Stimulated activated memory B cell treated with anti-CD40 and anti-IgM and Interleukin-4, amounts not matched to agents 10 μg/mL and 1 μg/mL and 100 μg/mL, for 72 hours (primary cell): Measurements from ENCODE around the gene RBPJ.

Experiments used
- ATAC-seq: fragments of 150-1000 bp; cut with Tn5 transposase; 2 replicates; pipeline ENCODE4 v1.10.0; 2021
- H3K27ac Mint-ChIP-seq: one replicate; pipeline ENCODE4 v1.8.0; 2022; ENCODE audit warnings: mild to moderate bottlenecking, mixed read lengths
- H3K27me3 Mint-ChIP-seq: one replicate; pipeline ENCODE4 v1.8.0; 2022; ENCODE audit warnings: mixed read lengths
- H3K36me3 Mint-ChIP-seq: one replicate; pipeline ENCODE4 v1.8.0; 2022; ENCODE audit warnings: mixed read lengths
- H3K4me1 Mint-ChIP-seq: one replicate; pipeline ENCODE4 v1.8.0; 2022; ENCODE audit warnings: mixed read lengths
- H3K4me3 Mint-ChIP-seq: one replicate; pipeline ENCODE4 v1.8.0; 2022; ENCODE audit warnings: mild to moderate bottlenecking, moderate library complexity, mixed read lengths
- H3K9me3 Mint-ChIP-seq: one replicate; pipeline ENCODE4 v1.8.0; 2022; ENCODE audit warnings: mixed read lengths

Gene RBPJ

GRCh38 chr4:26402458-26402857 is 81.6 kb downstream of the RBPJ start:
- peak overlapping the region; percentile 27 for H3K27ac Mint-ChIP-seq
- no peaks in the 10 kb centered on the region for H3K27me3 Mint-ChIP-seq
- peaks cover 53% of the 10 kb centered on the region for H3K36me3 Mint-ChIP-seq

DNA sequence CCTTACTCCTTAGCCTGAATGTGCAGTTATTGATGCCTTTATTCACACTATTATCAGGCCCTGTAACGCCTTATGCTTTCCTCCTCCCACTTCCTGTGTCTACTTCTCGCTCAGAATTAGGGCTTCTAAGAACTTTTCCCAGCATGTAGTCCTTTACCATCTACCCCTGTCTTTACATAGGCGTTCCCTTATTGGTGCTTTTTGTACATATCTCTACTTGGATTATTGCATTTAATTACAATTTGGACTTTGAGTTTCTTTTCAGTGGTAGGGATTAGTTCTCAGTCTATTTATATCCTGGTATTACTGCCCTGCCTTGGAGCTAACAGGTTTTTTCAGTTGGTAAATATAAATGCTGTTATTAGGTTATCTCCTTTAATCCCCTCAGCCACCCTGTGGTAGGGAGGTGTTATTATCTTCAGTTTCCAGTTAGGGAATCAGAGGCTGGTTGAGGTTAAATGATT is 84.0 kb downstream of the RBPJ start:
- Mint-ChIP-seq H3K4me3 (no peak overlapping the region), H3K27me3 (no peaks in the 10 kb centered on the region), H3K9me3 (peaks cover 11% of the 10 kb centered on the region), H3K4me1 (peaks cover 17% of the 10 kb centered on the region), H3K36me3 (peaks cover 43% of the 10 kb centered on the region), H3K27ac (no peak overlapping the region)
- ATAC-seq, result no peak

More at GRCh38 chr4:26402458-26402857, 81.6 kb downstream of the RBPJ start:
- Mint-ChIP-seq H3K4me3 (no peak overlapping the region), H3K4me1 (peaks cover 17% of the 10 kb centered on the region), H3K9me3 (peaks cover 11% of the 10 kb centered on the region)
- no peak for ATAC-seq

DNA sequence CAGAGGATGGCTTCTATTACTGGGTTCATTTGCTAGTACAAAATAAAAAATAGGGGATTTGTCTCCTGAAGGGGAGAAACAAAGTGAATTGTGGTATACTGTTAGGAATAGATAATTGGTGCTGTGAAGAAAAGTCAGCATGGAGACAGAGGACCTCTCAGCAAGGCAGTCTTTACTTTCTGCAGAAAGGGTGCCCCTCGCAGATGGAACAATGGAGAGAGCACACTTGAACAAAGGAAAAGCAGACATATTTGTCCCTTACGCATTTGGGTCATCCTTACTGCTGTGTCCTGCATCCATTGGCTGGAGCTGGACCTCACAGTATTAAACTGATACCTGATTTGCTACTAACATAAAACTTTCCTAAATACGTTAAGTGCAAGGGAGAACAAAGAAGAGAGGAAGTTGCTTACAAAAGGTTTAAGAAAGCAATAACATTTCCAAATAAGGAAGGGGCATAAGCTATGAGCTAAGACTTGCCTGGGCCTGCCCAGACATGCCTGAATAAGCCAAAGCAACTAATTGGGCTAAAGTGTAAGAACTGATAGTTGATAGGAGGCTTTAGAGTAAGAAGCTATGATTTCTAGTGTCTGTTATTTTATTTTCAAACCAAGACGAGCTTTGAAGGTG is 85.6 kb downstream of the RBPJ start:
- peaks cover 11% of the 10 kb centered on the region for H3K9me3 Mint-ChIP-seq
- no peak overlapping the region for H3K4me3 Mint-ChIP-seq
- H3K4me1 Mint-ChIP-seq, result peaks cover 17% of the 10 kb centered on the region
- no peaks in the 10 kb centered on the region for H3K27me3 Mint-ChIP-seq
- no peak overlapping the region for H3K27ac Mint-ChIP-seq
- H3K36me3 Mint-ChIP-seq, result peaks cover 43% of the 10 kb centered on the region
- no peak for ATAC-seq

DNA sequence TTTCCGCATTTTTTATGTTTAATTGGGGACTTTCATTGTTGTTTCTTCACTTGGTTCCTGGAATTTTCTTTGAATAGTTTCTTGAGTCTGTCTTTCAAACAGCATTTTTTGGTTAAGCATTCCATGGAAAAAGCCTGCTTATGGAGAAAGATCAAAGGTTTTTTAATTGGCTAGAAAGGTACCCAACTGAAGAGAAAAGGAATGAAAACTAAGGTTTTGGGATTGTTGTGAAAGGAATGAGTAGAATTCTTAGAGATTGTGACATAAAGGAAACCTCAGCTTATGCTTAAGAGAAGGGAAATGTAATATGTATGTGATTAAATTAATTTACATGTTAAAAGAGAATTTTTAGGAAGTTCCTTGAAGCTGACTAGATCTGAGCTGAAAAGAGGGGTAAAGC is 86.7 kb downstream of the RBPJ start:
- H3K27ac Mint-ChIP-seq, result no peak overlapping the region
- peaks cover 37% of the 10 kb centered on the region for H3K36me3 Mint-ChIP-seq
- peaks cover 9% of the 10 kb centered on the region for H3K4me1 Mint-ChIP-seq
- no peak for ATAC-seq
- peaks cover 11% of the 10 kb centered on the region for H3K9me3 Mint-ChIP-seq
- no peak overlapping the region for H3K4me3 Mint-ChIP-seq
- no peaks in the 10 kb centered on the region for H3K27me3 Mint-ChIP-seq

GRCh38 chr4:26410385-26411293 is 89.8 kb downstream of the RBPJ start:
- Mint-ChIP-seq H3K27ac (no peak overlapping the region), H3K36me3 (peaks cover 35% of the 10 kb centered on the region), H3K27me3 (no peaks in the 10 kb centered on the region), H3K4me3 (no peak overlapping the region), H3K4me1 (no peaks in the 10 kb centered on the region), H3K9me3 (peaks cover 8% of the 10 kb centered on the region)
- no peak for ATAC-seq

GRCh38 chr4:26412381-26413372 is 91.9 kb downstream of the RBPJ start:
- H3K4me1 Mint-ChIP-seq, result no peaks in the 10 kb centered on the region
- H3K27ac Mint-ChIP-seq, result no peak overlapping the region
- peaks cover 21% of the 10 kb centered on the region for H3K36me3 Mint-ChIP-seq
- H3K9me3 Mint-ChIP-seq, result no peaks in the 10 kb centered on the region
- no peak overlapping the region for H3K4me3 Mint-ChIP-seq
- H3K27me3 Mint-ChIP-seq, result no peaks in the 10 kb centered on the region
- ATAC-seq, result no peak

DNA sequence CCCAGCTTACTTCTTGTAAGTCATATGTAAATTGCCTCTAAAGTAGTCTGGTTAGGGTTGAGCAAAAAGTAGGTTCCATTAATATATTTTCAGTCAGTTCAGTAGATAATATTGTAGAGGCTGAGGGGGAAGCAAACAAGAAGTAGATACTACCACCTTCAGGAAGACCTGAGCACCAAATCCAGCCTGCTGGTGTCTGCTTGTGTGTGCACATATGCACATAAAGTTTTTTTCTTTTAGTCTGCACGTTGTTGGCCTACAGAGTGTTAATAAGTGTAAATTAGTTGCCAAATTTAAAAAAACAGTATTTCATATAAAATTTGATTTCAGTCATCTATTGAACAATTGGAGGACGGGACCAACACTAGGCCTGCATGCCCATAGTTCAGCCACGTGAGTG is 92.8 kb downstream of the RBPJ start:
- Mint-ChIP-seq H3K36me3 (peaks cover 25% of the 10 kb centered on the region), H3K27me3 (no peaks in the 10 kb centered on the region)

GRCh38 chr4:26418107-26418506 is 97.3 kb downstream of the RBPJ start:
- H3K9me3 Mint-ChIP-seq, result no peaks in the 10 kb centered on the region
- no peak overlapping the region for H3K27ac Mint-ChIP-seq
- H3K4me1 Mint-ChIP-seq, result no peaks in the 10 kb centered on the region
- ATAC-seq, result no peak
- H3K36me3 Mint-ChIP-seq, result peaks cover 50% of the 10 kb centered on the region
- no peaks in the 10 kb centered on the region for H3K27me3 Mint-ChIP-seq
- no peak overlapping the region for H3K4me3 Mint-ChIP-seq

More for the DNA sequence above, 92.8 kb downstream of the RBPJ start:
- H3K27ac Mint-ChIP-seq, result no peak overlapping the region
- no peak overlapping the region for H3K4me3 Mint-ChIP-seq
- H3K9me3 Mint-ChIP-seq, result no peaks in the 10 kb centered on the region
- no peaks in the 10 kb centered on the region for H3K4me1 Mint-ChIP-seq
- no peak for ATAC-seq

DNA sequence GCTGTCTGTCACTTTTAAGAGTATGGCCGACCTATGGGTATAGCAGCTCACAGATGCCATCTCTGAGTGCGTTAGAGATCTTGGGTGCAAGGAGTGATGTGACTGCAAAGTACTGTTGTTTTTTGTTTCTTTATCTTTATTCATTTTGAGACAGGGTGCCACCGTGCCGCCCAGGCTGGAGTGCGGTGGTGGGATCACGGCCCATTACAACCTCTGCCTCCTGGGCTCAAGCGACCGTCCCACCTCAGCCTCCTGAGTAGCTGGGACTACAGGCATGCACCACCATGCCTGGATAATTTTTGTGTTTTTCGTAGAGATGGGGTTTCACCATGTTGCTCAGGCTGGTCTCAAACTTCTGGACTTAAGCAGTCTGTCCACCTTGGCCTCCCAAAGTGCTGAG is 98.0 kb downstream of the RBPJ start:
- Mint-ChIP-seq H3K4me3 (no peak overlapping the region), H3K27me3 (no peaks in the 10 kb centered on the region), H3K4me1 (no peaks in the 10 kb centered on the region), H3K36me3 (peaks cover 49% of the 10 kb centered on the region), H3K9me3 (no peaks in the 10 kb centered on the region), H3K27ac (no peak overlapping the region)
- ATAC-seq, result no peak

DNA sequence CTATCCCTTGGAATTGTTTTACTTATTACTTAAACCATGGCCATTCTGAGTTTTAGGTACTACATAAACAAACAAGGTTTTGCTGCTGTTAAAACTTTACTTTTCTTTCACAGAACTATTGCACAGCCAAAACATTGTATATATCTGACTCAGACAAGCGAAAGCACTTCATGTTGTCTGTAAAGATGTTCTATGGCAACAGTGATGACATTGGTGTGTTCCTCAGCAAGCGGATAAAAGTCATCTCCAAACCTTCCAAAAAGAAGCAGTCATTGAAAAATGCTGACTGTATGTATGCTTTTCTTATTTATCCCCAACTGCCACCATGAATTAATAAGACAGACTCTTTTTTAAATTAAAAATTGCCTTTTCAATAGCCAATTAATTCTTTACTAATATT is 99.6 kb downstream of the RBPJ start:
- peaks cover 45% of the 10 kb centered on the region for H3K36me3 Mint-ChIP-seq
- H3K4me3 Mint-ChIP-seq, result no peak overlapping the region
- no peaks in the 10 kb centered on the region for H3K27me3 Mint-ChIP-seq

DNA sequence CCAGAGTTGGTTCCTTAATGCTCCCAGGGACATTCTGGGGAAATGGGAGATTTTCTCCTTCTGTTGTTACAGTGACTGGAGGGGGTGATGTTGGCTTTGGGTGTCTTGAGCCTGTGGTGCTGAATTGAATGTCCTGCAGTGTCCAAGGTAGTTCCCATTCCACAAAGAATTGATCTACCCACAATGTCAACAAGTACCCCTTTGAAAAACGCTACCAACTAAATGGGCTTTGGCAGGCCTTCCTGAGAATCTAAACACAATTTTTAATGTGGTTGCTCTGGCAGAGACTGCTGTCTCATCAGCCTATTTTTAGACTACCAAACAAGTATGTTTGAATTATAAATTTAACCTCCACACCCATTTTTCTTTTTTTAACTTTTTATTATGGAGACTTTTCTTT is 100.1 kb downstream of the RBPJ start:
- no peaks in the 10 kb centered on the region for H3K27me3 Mint-ChIP-seq
- no peak overlapping the region for H3K4me3 Mint-ChIP-seq
- H3K27ac Mint-ChIP-seq, result no peak overlapping the region
- peaks cover 40% of the 10 kb centered on the region for H3K36me3 Mint-ChIP-seq
- H3K9me3 Mint-ChIP-seq, result no peaks in the 10 kb centered on the region
- no peaks in the 10 kb centered on the region for H3K4me1 Mint-ChIP-seq
- ATAC-seq, result no peak

More for the DNA sequence above, 99.6 kb downstream of the RBPJ start:
- H3K27ac Mint-ChIP-seq, result no peak overlapping the region
- no peaks in the 10 kb centered on the region for H3K4me1 Mint-ChIP-seq
- H3K9me3 Mint-ChIP-seq, result no peaks in the 10 kb centered on the region
- ATAC-seq, result no peak

- no peak overlapping the region for H3K4me3 Mint-ChIP-seq
- no peaks in the 10 kb centered on the region for H3K9me3 Mint-ChIP-seq
- ATAC-seq, result no peak
- peaks cover 46% of the 10 kb centered on the region for H3K36me3 Mint-ChIP-seq
- no peak overlapping the region for H3K27ac Mint-ChIP-seq
- H3K4me1 Mint-ChIP-seq, result no peaks in the 10 kb centered on the region
- no peaks in the 10 kb centered on the region for H3K27me3 Mint-ChIP-seq
These were observed 103.3 kb downstream of the RBPJ start for GRCh38 chr4:26424153-26424552.

DNA sequence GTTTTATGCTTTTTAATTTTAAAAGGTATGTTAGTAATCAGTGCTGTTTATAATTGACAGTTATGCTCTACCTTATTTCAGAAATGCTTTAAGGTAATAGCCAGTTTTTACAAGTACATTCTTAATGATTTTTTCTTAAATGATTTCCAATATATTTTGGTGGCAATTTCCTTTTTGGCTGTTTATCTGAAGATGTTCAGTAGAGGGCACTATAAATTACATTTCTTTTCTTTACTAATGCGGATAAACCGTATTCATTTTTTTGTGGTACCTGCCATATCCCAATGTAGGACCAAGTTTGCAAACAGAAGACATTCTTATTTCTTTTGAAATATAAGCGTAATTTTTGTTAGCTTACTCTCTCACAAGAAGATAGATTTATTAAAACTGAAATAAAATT is 104.0 kb downstream of the RBPJ start:
- Mint-ChIP-seq H3K36me3 (peaks cover 48% of the 10 kb centered on the region), H3K27me3 (no peaks in the 10 kb centered on the region), H3K27ac (no peak overlapping the region), H3K4me3 (no peak overlapping the region), H3K4me1 (no peaks in the 10 kb centered on the region), H3K9me3 (no peaks in the 10 kb centered on the region)
- no peak for ATAC-seq

DNA sequence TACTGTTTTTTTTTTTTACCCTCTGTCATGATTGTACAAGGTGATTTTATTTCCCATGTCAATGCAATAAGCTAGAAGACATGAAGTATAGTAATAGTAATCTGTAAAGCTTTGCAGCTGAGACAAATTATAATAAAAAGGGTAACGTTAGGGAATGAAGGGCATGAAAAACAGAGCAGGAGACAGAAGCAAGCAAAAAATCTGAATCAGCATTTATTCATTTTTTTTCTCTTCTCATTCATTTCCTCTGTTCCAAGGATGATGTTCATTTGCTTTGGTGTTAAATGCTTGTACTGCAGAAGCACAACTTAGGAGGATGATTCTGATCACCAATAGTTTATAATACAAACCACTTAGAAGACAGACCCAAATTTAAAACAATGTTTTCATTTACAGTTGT is 105.1 kb downstream of the RBPJ start:
- Mint-ChIP-seq H3K27me3 (no peaks in the 10 kb centered on the region), H3K9me3 (no peaks in the 10 kb centered on the region), H3K4me1 (no peaks in the 10 kb centered on the region), H3K36me3 (peaks cover 56% of the 10 kb centered on the region), H3K27ac (no peak overlapping the region), H3K4me3 (no peak overlapping the region)
- ATAC-seq, result no peak

DNA sequence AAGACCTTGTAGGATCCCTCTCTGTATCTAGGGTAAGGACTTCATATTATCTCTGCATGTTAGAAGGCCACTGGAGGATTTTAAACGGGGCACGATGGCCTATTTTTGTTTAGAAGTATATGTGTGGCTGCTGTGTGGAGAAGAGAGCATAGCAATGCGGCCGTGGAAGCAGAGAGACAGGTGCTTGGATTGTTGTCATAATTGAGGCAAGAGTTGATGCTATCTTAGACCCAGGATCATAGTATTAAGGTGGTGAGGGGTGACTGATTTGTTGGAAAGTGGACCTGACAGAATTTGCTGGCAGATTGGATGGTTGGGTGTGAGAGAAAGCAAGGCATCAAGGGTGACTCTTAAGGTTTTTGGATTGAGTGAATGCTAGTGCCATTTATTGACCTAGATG is 106.1 kb downstream of the RBPJ start:
- no peak for ATAC-seq
- H3K36me3 Mint-ChIP-seq, result peaks cover 56% of the 10 kb centered on the region

More for the DNA sequence above, 106.1 kb downstream of the RBPJ start:
- no peak overlapping the region for H3K27ac Mint-ChIP-seq
- no peak overlapping the region for H3K4me3 Mint-ChIP-seq
- no peaks in the 10 kb centered on the region for H3K4me1 Mint-ChIP-seq
- no peaks in the 10 kb centered on the region for H3K27me3 Mint-ChIP-seq
- H3K9me3 Mint-ChIP-seq, result no peaks in the 10 kb centered on the region
